ENCODE data around the gene GJD3. TPM values are rescaled to one million over a fixed set of nuclear protein-coding genes. Genes with fewer than 3 reads are reported as not detected.

The GJD3 gene
- total RNA-seq, 1 donor from 2014 or later: 2.8 TPM

DNA sequence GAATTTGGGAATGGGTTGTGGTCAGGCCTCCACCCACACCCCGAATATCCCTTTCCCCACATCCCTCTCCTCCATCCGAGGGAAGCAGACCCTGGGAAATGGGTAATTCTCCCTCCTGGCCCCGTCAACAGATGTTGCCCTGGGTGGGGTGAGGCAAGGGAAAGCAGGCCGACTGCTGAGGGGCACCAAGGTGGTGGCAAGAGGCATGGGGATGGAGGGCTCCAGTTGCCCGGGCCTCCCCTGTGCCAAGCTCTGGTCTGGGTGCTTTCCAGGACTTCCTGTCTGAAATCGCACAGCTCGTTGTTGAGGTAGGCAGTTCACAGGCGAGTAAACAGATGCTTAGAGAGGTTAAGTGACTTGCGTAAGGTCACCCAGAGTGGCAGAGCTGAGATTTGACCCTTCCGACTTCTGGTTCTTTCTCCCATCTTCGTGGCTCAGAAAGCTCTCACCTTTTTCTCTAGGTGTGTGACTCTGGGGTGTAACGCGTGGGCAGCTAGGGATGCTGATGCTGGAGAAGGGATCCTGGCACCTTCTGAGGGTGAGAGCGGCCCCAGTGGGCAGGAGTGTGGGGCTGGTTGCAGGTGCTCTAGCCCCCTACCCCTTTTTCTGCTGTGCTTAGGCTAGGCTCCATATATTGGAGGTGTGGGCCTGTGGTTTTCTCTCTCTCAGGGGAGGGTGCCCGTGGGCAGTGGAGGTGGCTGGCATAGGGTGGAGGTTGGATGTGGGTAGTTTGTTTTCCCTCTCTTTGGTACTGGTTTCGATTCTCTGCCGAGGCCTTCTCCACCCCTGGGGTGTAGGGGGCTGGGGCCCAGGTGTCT is 38.3 kb downstream of the GJD3 start:
- DNase-seq: no peak
- H3K4me1 ChIP-seq: peaks cover 97% of the 10 kb centered on the region
- no peak overlapping the region for H3K4me3 ChIP-seq
- peaks cover 5% of the 10 kb centered on the region for H3K36me3 ChIP-seq
- peak overlapping the region; percentile 71 for H3K27ac ChIP-seq
- intact Hi-C loops (cut with DNase I): no loop called here
- H3K27me3 ChIP-seq: no peaks in the 10 kb centered on the region
- no peaks in the 10 kb centered on the region for H3K9me3 ChIP-seq
- ATAC-seq: peak; percentile 4
- no peak for TF ChIP-seq CTCF (IDR thresholded peaks at IDR 0.05)

DNA sequence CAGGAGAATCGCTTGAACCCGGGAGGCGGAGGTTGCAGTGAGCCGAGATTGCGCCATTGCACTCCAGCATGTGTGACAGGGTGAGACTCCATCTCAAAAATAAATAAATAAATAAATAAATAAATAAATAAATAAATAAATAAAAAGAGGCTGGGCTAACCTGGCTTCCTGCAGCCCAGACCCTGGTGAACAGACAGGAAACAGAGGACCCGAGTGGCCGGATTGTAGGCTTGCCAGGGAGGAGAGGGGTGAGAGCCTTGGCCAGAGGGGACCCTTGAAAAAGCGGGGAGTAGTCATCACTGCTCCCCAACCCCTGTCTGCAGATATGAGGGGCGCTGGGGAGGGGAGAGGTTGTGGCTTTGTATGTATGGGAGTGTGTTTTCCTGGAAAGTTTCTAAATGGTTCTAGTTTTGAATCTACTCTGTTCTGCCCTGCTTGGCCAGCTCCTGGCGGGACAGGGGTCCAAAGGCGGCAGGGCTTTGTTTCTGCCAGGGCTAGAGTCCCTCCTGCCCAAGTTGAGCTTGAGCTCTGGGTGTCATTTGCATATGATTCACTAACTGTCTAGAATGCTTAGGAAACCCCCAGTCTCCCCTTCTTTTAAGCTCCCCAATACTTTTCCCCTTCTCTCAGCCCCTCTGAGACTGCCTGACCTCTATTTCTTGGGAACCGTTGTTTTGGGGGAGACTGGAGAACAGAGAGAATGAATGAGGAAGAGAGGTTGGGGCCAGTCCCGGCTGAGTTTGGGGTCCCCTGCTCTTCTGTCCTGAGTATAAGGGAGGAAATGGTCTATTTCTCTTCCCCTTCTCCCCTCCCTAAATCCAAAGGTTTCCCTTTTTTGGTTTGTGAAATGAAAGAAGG is 39.2 kb downstream of the GJD3 start:
- intact Hi-C loops (cut with DNase I): no loop called here
- no peaks in the 10 kb centered on the region for H3K9me3 ChIP-seq
- H3K36me3 ChIP-seq: no peaks in the 10 kb centered on the region
- no peaks in the 10 kb centered on the region for H3K27me3 ChIP-seq
- no peak for TF ChIP-seq CTCF (IDR thresholded peaks at IDR 0.05)
- peaks cover 97% of the 10 kb centered on the region for H3K4me1 ChIP-seq
- H3K4me3 ChIP-seq: no peak overlapping the region
- peak overlapping the region; percentile 71 for H3K27ac ChIP-seq
- ATAC-seq (no peak), DNase-seq (no peak)

- H3K27ac ChIP-seq: peak overlapping the region; percentile 98
- H3K9me3 ChIP-seq: no peaks in the 10 kb centered on the region
- intact Hi-C loops (cut with DNase I): no loop called here
- no peak for TF ChIP-seq CTCF (IDR thresholded peaks at IDR 0.05)
- peaks cover 86% of the 10 kb centered on the region for H3K4me1 ChIP-seq
- DNase-seq: no peak
- no peaks in the 10 kb centered on the region for H3K27me3 ChIP-seq
- ATAC-seq: peak; percentile 7
- H3K36me3 ChIP-seq: no peaks in the 10 kb centered on the region
- peak overlapping the region; percentile 100 for H3K4me3 ChIP-seq
Observed at GRCh38 chr17:40323391-40324381, 40.9 kb downstream of the GJD3 start.

GRCh38 chr17:40322358-40323315 is 41.9 kb downstream of the GJD3 start:
- peak overlapping the region; percentile 100 for H3K4me3 ChIP-seq
- intact Hi-C loops (cut with DNase I): no loop called here
- H3K9me3 ChIP-seq: no peaks in the 10 kb centered on the region
- H3K36me3 ChIP-seq: no peaks in the 10 kb centered on the region
- no peaks in the 10 kb centered on the region for H3K27me3 ChIP-seq
- no peak for TF ChIP-seq CTCF (IDR thresholded peaks at IDR 0.05)
- peaks cover 76% of the 10 kb centered on the region for H3K4me1 ChIP-seq
- ATAC-seq: peak; percentile 62
- peak overlapping the region; percentile 98 for H3K27ac ChIP-seq
- peak; percentile 89 for DNase-seq
